HEK293 (cell line): ENCODE results near the gene MSH4.

ENCODE experiments used
- REPIN1 ChIP-seq: fragments of 450-650 bp; formaldehyde crosslinking; IDR thresholded peaks from 2 replicates; pipeline ENCODE4 v1.5.1; 2017; ENCODE audit warnings: missing biosample characterization, missing genetic modification characterization, low read depth
- ZNF274 ChIP-seq, 2 experiments: fragments of 200-500 bp in 1 of 2; fragments of 450-650 bp in 1 of 2; sonication (Bioruptor generic) in 1 of 2; formaldehyde crosslinking in 1 of 2; IDR thresholded peaks; 2 replicates each; pipeline versions ENCODE4 v1.5.1 to v1.6.1; 2014 to 2016; ENCODE audit warnings: borderline replicate concordance in 1 of 2, inconsistent platforms in 1 of 2, low read length in 1 of 2, missing biosample characterization in 1 of 2, missing genetic modification characterization in 1 of 2
- ZNF324 ChIP-seq: fragments of 450-650 bp; formaldehyde crosslinking; IDR thresholded peaks from 2 replicates; pipeline ENCODE4 v1.5.1; 2016; ENCODE audit warnings: missing biosample characterization, missing genetic modification characterization
- ZNF404 ChIP-seq: fragments of 450-650 bp; formaldehyde crosslinking; IDR thresholded peaks from 2 replicates; pipeline ENCODE4 v1.5.1; 2017; ENCODE audit warnings: missing biosample characterization, missing genetic modification characterization
- TF ChIP-seq, protein P1 (sequence below): fragments of 450-650 bp; formaldehyde crosslinking; IDR thresholded peaks from 2 replicates; pipeline ENCODE4 v1.5.1; 2016; ENCODE audit warnings: missing biosample characterization, missing genetic modification characterization, low read depth
- TF ChIP-seq, protein P2 (sequence below): fragments of 450-650 bp; formaldehyde crosslinking; IDR thresholded peaks from 2 replicates; pipeline ENCODE4 v1.5.1; 2017; ENCODE audit warnings: missing biosample characterization, missing genetic modification characterization

DNA sequence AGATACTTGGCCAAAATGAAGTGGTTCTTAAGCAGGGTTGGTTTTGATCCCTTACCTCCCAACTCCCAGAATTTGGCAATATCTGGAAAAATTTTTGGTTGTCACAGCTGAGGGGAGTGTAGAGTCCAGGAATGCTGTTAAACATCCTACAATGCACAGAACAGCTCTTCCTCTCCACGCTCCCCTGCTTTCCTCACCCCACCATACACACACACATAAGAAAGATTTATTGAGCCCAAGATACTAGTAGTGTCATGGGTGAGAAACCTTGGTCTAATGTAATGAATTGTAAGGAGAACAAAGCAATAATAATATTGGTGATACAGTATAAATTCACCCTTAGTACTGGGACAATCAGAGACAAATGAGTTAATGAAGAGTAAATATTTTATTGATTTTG, 87.8 kb downstream of the MSH4 start:
- TF ChIP-seq, protein P1, sequence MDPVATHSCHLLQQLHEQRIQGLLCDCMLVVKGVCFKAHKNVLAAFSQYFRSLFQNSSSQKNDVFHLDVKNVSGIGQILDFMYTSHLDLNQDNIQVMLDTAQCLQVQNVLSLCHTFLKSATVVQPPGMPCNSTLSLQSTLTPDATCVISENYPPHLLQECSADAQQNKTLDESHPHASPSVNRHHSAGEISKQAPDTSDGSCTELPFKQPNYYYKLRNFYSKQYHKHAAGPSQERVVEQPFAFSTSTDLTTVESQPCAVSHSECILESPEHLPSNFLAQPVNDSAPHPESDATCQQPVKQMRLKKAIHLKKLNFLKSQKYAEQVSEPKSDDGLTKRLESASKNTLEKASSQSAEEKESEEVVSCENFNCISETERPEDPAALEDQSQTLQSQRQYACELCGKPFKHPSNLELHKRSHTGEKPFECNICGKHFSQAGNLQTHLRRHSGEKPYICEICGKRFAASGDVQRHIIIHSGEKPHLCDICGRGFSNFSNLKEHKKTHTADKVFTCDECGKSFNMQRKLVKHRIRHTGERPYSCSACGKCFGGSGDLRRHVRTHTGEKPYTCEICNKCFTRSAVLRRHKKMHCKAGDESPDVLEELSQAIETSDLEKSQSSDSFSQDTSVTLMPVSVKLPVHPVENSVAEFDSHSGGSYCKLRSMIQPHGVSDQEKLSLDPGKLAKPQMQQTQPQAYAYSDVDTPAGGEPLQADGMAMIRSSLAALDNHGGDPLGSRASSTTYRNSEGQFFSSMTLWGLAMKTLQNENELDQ (tag by site-specific recombination), result no peak
- TF ChIP-seq ZNF274 (IDR thresholded peaks at IDR 0.05; ENCODE audit: low read length) (no peak), ZNF274 (tag by site-specific recombination; IDR thresholded peaks at IDR 0.05; ENCODE audit: borderline replicate concordance) (no peak), ZNF404 (tag by site-specific recombination) (no peak), ZNF324 (tag by site-specific recombination) (no peak), REPIN1 (tag by site-specific recombination) (no peak)
- TF ChIP-seq, protein P2, sequence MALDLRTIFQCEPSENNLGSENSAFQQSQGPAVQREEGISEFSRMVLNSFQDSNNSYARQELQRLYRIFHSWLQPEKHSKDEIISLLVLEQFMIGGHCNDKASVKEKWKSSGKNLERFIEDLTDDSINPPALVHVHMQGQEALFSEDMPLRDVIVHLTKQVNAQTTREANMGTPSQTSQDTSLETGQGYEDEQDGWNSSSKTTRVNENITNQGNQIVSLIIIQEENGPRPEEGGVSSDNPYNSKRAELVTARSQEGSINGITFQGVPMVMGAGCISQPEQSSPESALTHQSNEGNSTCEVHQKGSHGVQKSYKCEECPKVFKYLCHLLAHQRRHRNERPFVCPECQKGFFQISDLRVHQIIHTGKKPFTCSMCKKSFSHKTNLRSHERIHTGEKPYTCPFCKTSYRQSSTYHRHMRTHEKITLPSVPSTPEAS (tag by site-specific recombination), result no peak
